ENCODE measurements around the gene DOCK9. TPM values are rescaled to one million over a fixed set of nuclear protein-coding genes. Genes with fewer than 3 reads are reported as not detected.

Gene DOCK9
- total RNA-seq, 1 donor from 2014 or later, result 46.2 TPM

- DNase-seq (ENCODE audit: extremely low spot score, unreplicated experiment), result peak; percentile 25
- H3K27me3 Mint-ChIP-seq, result no peaks in the 10 kb centered on the region
- H3K4me3 Mint-ChIP-seq, result no peak overlapping the region
- no peaks in the 10 kb centered on the region for H3K4me1 Mint-ChIP-seq (ENCODE audit: unreplicated experiment)
- H3K9me3 Mint-ChIP-seq, result no peaks in the 10 kb centered on the region
- H3K27ac Mint-ChIP-seq, result no peak overlapping the region
- TF ChIP-seq CTCF (conservative IDR thresholded peaks at IDR 0.05), result no peak
- peaks cover 21% of the 10 kb centered on the region for H3K36me3 Mint-ChIP-seq
Measured at GRCh38 chr13:98795220-98795619, 182.6 kb downstream of the DOCK9 start.

- Mint-ChIP-seq H3K27me3 (no peaks in the 10 kb centered on the region), H3K4me3 (no peak overlapping the region), H3K4me1 (ENCODE audit: unreplicated experiment) (no peaks in the 10 kb centered on the region), H3K27ac (no peak overlapping the region), H3K36me3 (peaks cover 21% of the 10 kb centered on the region), H3K9me3 (no peaks in the 10 kb centered on the region)
- DNase-seq (ENCODE audit: extremely low spot score, unreplicated experiment), result peak; percentile 24
- no peak for TF ChIP-seq CTCF (conservative IDR thresholded peaks at IDR 0.05)
Measured at GRCh38 chr13:98794498-98794897, 183.4 kb downstream of the DOCK9 start.

- DNase-seq (ENCODE audit: extremely low spot score, unreplicated experiment), result peak; percentile 49
- H3K9me3 Mint-ChIP-seq, result no peaks in the 10 kb centered on the region
- no peak for TF ChIP-seq CTCF (conservative IDR thresholded peaks at IDR 0.05)
- peaks cover 6% of the 10 kb centered on the region for H3K27me3 Mint-ChIP-seq
- no peak overlapping the region for H3K4me3 Mint-ChIP-seq
- no peaks in the 10 kb centered on the region for H3K4me1 Mint-ChIP-seq (ENCODE audit: unreplicated experiment)
- H3K27ac Mint-ChIP-seq, result no peak overlapping the region
- H3K36me3 Mint-ChIP-seq, result peaks cover 18% of the 10 kb centered on the region
Measured at GRCh38 chr13:98792785-98793495, 184.9 kb downstream of the DOCK9 start.

GRCh38 chr13:98792321-98792720, 185.5 kb downstream of the DOCK9 start:
- Mint-ChIP-seq H3K4me3 (no peak overlapping the region), H3K27ac (no peak overlapping the region), H3K27me3 (peaks cover 12% of the 10 kb centered on the region), H3K4me1 (ENCODE audit: unreplicated experiment) (no peaks in the 10 kb centered on the region), H3K36me3 (peaks cover 16% of the 10 kb centered on the region), H3K9me3 (no peaks in the 10 kb centered on the region)
- peak; percentile 16 for DNase-seq (ENCODE audit: extremely low spot score, unreplicated experiment)
- no peak for TF ChIP-seq CTCF (conservative IDR thresholded peaks at IDR 0.05)

- no peak overlapping the region for H3K4me3 Mint-ChIP-seq
- TF ChIP-seq CTCF (conservative IDR thresholded peaks at IDR 0.05), result no peak
- peaks cover 19% of the 10 kb centered on the region for H3K27me3 Mint-ChIP-seq
- no peak overlapping the region for H3K27ac Mint-ChIP-seq
- DNase-seq (ENCODE audit: extremely low spot score, unreplicated experiment), result no peak
- no peaks in the 10 kb centered on the region for H3K4me1 Mint-ChIP-seq (ENCODE audit: unreplicated experiment)
- peaks cover 16% of the 10 kb centered on the region for H3K36me3 Mint-ChIP-seq
- H3K9me3 Mint-ChIP-seq, result no peaks in the 10 kb centered on the region
Measured at GRCh38 chr13:98791611-98792010, 186.3 kb downstream of the DOCK9 start.

Data from type B pancreatic cell (in vitro differentiated cells).